MM.1S (cell line): ENCODE results near the gene MBOAT1.

Experiments used
- CTCF ChIP-seq: fragments of 300-600 bp; sonication (generic); IDR thresholded peaks from 2 replicates; pipeline ENCODE4 v1.5.1; 2016; ENCODE audit warnings: antibody characterized with exemption, low read length, mixed read lengths
- EZH2 ChIP-seq: fragments of 300-600 bp; sonication (generic); optimal IDR thresholded peaks from 2 replicates; pipeline ENCODE3; 2017; ENCODE audit warnings: low read depth, mild to moderate bottlenecking, antibody characterized with exemption, low read length, mixed read lengths

- TF ChIP-seq CTCF = no peak
- TF ChIP-seq EZH2 = no peak
Observed at GRCh38 chr6:20254295-20254694, 42.0 kb upstream of the MBOAT1 start.
